Measurements from ENCODE around the gene LRIT1.

GRCh38 chr10:84212014-84212413, 29.3 kb downstream of the LRIT1 start:
- no peak for TF ChIP-seq CTCF (conservative IDR thresholded peaks at IDR 0.05)
- no peak for TF ChIP-seq EZH2 (IDR thresholded peaks at IDR 0.05; ENCODE audit: low read depth)

Data from PC-9 (cell line).